ENCODE measurements around the gene PRPF38A.

The PRPF38A gene

DNA sequence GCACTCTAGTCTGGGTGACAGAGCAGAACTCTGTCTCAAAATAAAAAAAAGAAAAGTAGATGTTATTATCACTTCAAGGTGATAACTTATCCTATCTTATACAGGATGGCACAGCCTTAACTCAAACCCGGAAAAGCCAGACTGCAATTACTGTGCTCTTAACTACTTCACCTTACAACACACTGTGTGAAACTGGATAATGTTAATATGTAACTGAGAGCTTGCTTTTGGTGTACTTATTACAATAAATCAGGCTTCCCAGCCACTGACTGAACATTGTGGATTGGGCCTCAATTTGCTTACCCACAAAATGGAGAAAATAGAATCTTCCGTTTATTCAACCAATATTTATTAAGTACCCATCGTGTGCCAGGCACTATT lies 1.6 kb upstream of the PRPF38A start:
- no peak for DNase-seq

- peak; percentile 24 to 35 for DNase-seq
Observed at GRCh38 chr1:52403566-52404115, 761 bp upstream of the PRPF38A start.

GRCh38 chr1:52404975-52405338 lies 555 bp downstream of the PRPF38A start:
- DNase-seq: no peak

GRCh38 chr1:52413410-52413989 lies 9.1 kb downstream of the PRPF38A start:
- no peak for DNase-seq

DNA sequence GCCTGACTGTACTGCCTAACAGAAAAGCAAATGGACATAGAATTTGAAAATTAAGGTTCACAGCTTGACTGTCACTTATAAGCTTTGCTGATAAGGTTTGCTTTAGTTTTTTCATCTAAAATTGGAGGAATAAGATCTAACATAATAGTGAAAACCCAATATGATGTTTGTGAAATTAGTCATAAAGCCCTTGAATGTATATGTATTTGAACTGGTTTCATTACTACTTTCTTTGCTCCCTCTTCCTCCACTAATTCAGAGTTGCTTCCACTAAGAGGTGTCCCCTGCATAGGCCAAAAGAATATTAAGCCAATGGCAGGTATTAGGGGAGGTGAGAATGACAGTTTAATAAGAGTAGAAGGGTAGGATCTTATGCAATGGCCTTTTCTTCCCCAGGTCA lies 10.5 kb downstream of the PRPF38A start:
- DNase-seq: no peak

- DNase-seq: no peak
Observed at GRCh38 chr1:52416811-52417210, 12.4 kb downstream of the PRPF38A start.

DNA sequence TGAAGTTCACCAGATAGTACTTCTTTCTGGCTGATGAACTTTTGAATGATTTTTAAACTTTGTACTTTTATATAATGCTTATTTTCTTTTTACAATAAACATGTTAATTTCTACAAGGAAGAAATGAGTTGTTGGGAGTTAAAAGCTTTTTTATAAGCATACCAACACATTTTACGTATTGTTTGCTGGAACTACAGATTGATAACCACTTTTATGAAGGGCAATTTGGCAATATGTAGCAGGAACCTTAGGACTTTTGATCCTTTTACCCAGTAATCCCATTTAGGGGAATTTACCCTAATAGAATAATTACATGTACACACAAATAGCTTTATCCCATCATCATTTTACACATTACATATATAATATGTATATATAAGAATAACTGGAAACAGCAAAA lies 16.3 kb downstream of the PRPF38A start:
- DNase-seq: no peak

DNA sequence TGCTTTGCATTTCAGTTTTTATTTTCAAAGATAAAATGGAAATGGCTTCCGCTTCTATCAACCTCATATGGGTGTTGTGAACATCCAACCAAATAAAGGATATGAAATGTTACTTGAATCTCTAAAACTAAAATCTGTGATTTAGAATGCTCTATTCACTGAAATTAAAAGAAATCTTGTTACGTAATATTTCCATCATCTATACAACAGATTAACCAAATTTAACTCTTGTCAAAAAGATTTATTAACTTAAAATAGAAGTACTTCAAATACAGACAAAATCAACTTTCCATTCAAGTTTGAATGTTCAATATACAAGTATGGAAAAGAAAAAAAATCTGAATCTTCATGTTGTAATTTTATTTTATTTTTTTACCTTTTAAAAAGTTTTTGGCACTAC lies 18.7 kb downstream of the PRPF38A start:
- DNase-seq: no peak

- peak; percentile 67 to 68 for DNase-seq
Observed at GRCh38 chr1:52423771-52424170, 19.4 kb downstream of the PRPF38A start.

DNA sequence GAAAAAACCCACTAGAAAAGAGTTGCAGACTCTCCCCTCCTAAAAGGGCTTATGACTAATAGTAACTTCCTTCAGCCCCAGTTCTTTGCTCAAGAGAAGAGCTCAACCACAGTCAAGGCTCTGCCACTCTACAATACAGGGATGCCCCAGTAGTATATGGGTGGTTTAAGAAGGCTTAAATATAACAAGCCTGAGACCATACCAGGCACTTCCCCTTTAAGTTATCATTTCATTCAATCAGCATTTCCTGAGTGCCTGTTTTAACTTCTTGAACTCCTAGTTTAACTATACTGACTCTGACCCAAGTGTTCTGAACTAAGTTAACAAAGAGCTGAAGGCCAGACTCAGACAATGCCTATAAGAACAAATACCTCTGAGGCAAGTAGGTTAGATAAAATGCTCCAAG lies 19.8 kb downstream of the PRPF38A start:
- peak; percentile 20 to 30 for DNase-seq

DNA sequence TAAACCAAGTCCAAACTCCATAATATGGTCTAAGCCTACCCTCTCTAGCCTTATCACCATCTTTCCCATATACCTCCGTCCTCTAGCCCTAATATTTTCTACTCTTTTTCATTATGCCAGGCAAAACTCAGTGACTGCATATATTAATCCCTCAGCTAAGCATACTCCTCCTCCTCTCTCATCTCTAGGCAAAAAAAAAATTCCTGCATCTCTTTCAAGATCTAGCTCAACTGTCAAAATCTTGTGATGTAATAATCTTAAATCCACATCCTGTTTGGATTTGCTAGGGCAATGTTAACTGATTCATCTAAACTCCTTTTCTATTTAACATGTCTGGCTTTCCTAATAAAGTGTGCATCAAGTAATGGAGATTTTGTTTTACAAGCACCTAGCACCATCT lies 20.4 kb downstream of the PRPF38A start:
- DNase-seq: no peak

DNA sequence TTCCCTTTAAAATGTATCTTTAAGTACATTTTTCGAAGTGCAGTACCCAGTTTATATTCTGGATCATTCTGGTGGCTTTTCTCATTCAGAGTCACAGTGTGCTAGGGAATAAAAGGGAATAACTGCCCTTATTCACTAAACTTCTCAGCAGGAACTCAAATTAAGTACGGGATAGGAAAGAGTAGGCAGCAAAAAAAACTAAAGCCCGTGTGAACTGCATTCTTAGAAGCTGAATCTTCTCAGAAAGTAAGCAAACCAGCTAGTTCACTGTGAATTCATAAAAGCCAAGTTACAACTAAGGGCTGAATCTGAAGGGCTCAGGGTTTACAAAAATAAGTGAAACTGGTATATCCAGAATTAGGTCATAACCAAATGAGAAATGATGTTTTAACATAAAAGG lies 22.0 kb downstream of the PRPF38A start:
- no peak for DNase-seq

DNA sequence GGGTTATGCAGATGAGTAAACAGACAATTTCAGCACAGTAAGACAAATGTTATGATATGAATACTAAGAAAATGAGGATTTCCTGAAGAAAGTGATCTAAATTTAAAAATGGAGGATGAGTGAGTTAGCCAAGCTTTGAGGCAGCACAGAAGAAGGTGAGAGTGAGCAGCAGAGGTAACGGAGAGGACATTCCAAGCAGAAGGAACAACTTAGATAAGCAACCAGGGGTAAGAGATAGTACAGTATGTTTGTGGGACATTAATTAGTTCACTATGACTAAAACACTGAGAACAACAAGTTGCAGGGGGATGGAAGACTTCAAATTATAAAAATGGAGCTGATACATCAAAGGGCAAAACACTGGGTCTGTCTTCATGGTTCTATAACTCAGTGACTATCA lies 22.8 kb downstream of the PRPF38A start:
- no peak for DNase-seq

- no peak for DNase-seq
Observed at GRCh38 chr1:52432807-52433206, 28.4 kb downstream of the PRPF38A start.

DNA sequence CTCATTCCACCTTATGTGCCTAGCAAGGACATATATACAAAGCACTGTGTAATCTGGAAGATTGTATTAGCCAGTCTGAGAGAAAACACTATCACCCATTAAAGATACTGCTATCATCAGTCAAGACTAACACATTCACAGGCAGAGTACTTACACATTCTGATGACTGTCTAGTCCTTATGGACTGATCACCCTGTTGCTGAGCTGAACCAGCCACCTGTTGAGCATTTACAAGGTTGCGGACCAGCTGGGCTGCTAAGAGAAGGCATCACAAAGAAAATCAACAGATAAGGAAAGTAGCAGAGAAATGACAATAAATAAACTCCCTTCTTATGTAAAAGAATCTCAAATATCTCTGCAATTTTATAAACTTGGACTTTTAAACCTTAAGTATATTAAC lies 30.8 kb downstream of the PRPF38A start:
- DNase-seq: no peak

DNA sequence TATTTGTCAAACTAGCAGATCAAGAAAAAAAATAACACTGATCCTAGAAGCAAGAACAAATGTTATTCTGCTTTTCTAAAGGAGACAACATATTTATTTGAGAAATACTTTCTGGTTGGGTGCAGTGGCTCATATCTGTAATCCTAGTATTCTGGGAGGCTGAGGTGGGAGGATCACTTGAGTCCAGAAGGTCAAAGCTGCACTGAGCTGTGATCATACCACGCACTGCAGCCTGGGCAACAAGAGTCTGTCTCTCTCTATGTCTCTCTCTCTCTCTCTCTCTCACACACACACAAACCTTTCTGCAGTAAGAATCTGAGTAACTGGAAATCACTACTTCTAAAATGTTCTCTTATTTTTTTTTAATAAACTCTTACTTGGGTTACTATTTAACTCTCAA lies 31.2 kb downstream of the PRPF38A start:
- DNase-seq: no peak

GRCh38 chr1:52436817-52437216 lies 32.4 kb downstream of the PRPF38A start:
- no peak for DNase-seq

DNA sequence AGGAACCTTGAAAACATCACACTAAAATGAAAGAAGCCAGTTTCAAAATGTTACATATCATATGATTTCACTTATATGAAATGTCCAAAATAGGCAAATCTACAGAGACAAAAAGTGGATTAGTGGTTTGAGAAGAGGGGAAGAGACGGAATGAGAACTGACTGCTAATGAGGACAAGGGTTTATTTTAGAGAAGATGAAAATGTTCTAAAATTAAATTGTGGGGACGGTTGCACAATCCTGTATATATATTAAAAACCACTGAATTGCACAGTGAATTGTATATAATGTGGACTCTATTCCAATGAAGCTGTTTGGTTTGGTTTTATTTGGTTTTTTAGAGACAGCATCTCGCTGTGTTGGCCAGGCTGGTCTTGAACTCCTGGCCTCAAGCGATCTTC lies 35.6 kb downstream of the PRPF38A start:
- no peak for DNase-seq

GRCh38 chr1:52444463-52444862 lies 40.1 kb downstream of the PRPF38A start:
- DNase-seq: no peak

DNA sequence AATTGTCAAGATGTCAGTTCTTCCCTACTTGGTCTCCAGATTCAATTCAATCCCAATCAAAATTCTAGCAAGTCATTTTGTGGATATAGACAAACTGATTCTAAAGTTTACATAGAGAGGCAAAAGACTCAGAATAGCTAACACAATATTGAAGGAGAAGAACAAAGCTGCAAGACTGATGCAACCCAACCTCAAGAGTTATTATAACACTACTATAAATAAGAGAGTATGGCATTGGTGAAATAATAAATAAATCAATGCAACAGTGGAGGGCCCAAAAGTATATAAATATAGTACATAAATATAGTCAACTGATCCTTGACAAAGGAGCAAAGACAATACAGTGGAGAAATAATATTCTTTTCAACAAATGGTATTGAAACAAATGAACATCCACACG lies 49.7 kb downstream of the PRPF38A start:
- DNase-seq: no peak

- no peak for DNase-seq
Observed at GRCh38 chr1:52454779-52455178, 50.4 kb downstream of the PRPF38A start.

DNA sequence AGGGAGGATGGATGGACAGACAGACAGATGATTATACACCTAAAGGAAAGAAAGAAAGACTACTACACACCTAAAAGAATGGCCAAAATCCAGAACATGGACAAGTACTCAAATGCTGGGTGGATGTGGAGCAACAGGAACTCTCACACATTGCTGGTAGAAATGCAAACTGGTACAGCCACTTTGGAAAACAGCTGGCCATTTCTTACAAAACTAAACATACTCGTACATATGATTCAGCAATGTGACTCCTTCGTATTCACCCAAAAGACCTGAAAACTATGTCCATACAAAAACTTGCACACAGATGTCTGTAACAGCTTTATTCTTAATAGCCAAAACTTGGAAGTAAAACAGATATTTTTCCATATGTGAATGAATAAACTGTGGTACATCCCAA lies 51.3 kb downstream of the PRPF38A start:
- DNase-seq: no peak

- no peak for DNase-seq
Observed at GRCh38 chr1:52460694-52461093, 56.3 kb downstream of the PRPF38A start.

DNA sequence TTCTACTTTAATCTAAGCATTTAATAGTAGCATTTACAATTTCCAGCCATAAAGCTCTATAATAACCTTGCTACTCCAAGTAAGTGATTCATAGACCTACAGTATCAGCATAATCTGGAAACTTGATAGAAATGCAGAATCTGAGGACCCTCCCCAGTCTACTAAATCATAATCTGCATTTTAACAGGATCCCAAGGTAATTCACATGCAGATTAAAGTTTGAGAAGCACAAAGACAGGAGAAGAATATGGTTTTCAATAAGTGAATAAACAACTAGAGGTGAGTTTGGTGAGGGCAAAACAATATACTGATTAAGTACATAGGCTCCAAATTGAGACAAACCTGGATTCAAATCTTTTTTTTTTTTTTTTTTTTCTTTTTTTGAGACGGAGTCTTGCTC lies 57.4 kb downstream of the PRPF38A start:
- DNase-seq: no peak

GRCh38 chr1:52463891-52464290 lies 59.5 kb downstream of the PRPF38A start:
- no peak for DNase-seq

GRCh38 chr1:52469108-52469507 lies 64.7 kb downstream of the PRPF38A start:
- DNase-seq: no peak

Measured in activated CD4-positive, alpha-beta T cell treated with anti-CD3 and anti-CD28 coated beads for 4 hours (primary cell).